ENCODE measurements around the gene CINP.
"Not testable (repeated sequence)": the region's sequence is repeated elsewhere in the genome, so short reads cannot be mapped to it uniquely, and the experiment has no call there.

Gene CINP

GRCh38 chr14:102352213-102352612 is 10.5 kb downstream of the CINP start:
- DNase-seq: no peak

- DNase-seq: not testable (repeated sequence)
Measured at GRCh38 chr14:102351593-102351992, 11.1 kb downstream of the CINP start.

- DNase-seq: no peak
Measured at GRCh38 chr14:102351023-102351422, 11.7 kb downstream of the CINP start.

- DNase-seq: no peak
Measured at GRCh38 chr14:102348376-102348775, 14.3 kb downstream of the CINP start.

GRCh38 chr14:102346645-102347044 is 16.0 kb downstream of the CINP start:
- DNase-seq: no peak

GRCh38 chr14:102345232-102345631 is 17.5 kb downstream of the CINP start:
- DNase-seq: no peak

GRCh38 chr14:102344485-102344884 is 18.2 kb downstream of the CINP start:
- DNase-seq: no peak

GRCh38 chr14:102344084-102344483 is 18.6 kb downstream of the CINP start:
- no peak for DNase-seq

GRCh38 chr14:102342238-102342637 is 20.5 kb downstream of the CINP start:
- DNase-seq: no peak

GRCh38 chr14:102341566-102341965 is 21.1 kb downstream of the CINP start:
- no peak for DNase-seq

- DNase-seq: no peak
Measured at GRCh38 chr14:102338724-102339123, 24.0 kb downstream of the CINP start.

GRCh38 chr14:102335163-102335562 is 27.5 kb downstream of the CINP start:
- no peak for DNase-seq

GRCh38 chr14:102333795-102334705 is 28.6 kb downstream of the CINP start:
- no peak for DNase-seq

GRCh38 chr14:102333390-102333789 is 29.3 kb downstream of the CINP start:
- DNase-seq: no peak

GRCh38 chr14:102330806-102331205 is 31.9 kb downstream of the CINP start:
- DNase-seq: no peak

GRCh38 chr14:102329381-102329780 is 33.3 kb downstream of the CINP start:
- not testable (repeated sequence) for DNase-seq

GRCh38 chr14:102326583-102326982 is 36.1 kb downstream of the CINP start:
- DNase-seq: no peak

- no peak for DNase-seq
Measured at GRCh38 chr14:102325791-102326345, 36.8 kb downstream of the CINP start.

- DNase-seq: peak; percentile 32
Measured at GRCh38 chr14:102323102-102323501, 39.6 kb downstream of the CINP start.

GRCh38 chr14:102321456-102322422 is 41.0 kb downstream of the CINP start:
- DNase-seq: no peak

- no peak for DNase-seq
Measured at GRCh38 chr14:102320671-102321455, 41.8 kb downstream of the CINP start.

GRCh38 chr14:102320033-102320660 is 42.5 kb downstream of the CINP start:
- peak; percentile 53 for DNase-seq

Data from activated naive CD4-positive, alpha-beta T cell treated with anti-CD3 and anti-CD28 coated beads, Interleukin-2, amount 50 U/mL, for 16 hours (primary cell).